Keratinocyte (primary cell): ENCODE measurements around the gene KIF16B.

Experiments used
- EZH2 ChIP-seq: IDR thresholded peaks from one replicate; pipeline ENCODE4 v1.6.1; 2012; ENCODE audit warnings: inconsistent platforms, mild to moderate bottlenecking, low read length, moderate library complexity
- TF ChIP-seq, protein P1 (sequence below), 3 experiments: IDR thresholded peaks in 1 of 3; conservative IDR thresholded peaks in 1 of 3; optimal IDR thresholded peaks in 1 of 3; 2 replicates in 2 of 3; 3 replicates in 1 of 3; pipeline versions ENCODE3 to v1.5.1; 2011; ENCODE audit warnings: low read length in 3 of 3, mild to moderate bottlenecking in 3 of 3, moderate library complexity in 2 of 3, control low read depth in 1 of 3, inconsistent platforms in 1 of 3; ENCODE audit not compliant: insufficient read depth in 2 of 3; ENCODE audit errors: extremely low read depth in 1 of 3

DNA sequence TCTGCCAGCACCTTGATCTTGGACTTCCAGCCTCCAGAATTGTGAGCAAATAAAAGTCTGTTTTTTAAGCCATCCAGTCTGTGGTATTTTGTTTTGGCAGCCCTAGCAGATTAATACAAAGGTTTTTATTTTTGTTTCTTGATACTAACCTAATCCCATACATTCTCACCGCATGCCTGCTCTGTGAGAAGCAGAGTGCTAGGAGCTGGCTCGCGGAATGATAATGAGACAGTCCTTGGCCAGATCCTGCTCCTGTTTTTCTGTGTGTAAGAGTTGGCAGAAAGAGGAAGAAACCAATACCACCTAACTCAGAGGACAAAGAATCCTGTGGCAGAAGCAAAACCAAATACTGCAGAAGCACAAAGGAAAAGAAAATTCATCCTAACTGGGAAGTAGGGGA is 82.6 kb downstream of the KIF16B start:
- no peak for TF ChIP-seq EZH2
- TF ChIP-seq, protein P1, sequence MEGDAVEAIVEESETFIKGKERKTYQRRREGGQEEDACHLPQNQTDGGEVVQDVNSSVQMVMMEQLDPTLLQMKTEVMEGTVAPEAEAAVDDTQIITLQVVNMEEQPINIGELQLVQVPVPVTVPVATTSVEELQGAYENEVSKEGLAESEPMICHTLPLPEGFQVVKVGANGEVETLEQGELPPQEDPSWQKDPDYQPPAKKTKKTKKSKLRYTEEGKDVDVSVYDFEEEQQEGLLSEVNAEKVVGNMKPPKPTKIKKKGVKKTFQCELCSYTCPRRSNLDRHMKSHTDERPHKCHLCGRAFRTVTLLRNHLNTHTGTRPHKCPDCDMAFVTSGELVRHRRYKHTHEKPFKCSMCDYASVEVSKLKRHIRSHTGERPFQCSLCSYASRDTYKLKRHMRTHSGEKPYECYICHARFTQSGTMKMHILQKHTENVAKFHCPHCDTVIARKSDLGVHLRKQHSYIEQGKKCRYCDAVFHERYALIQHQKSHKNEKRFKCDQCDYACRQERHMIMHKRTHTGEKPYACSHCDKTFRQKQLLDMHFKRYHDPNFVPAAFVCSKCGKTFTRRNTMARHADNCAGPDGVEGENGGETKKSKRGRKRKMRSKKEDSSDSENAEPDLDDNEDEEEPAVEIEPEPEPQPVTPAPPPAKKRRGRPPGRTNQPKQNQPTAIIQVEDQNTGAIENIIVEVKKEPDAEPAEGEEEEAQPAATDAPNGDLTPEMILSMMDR (optimal IDR thresholded peaks at IDR 0.05 in 1 of 3, IDR thresholded peaks at IDR 0.05 in 1 of 3, conservative IDR thresholded peaks at IDR 0.05 in 1 of 3; ENCODE audit: extremely low read depth in 1 of 3, insufficient read depth in 2 of 3, low read length in 3 of 3), result no peak
